Measurements from ENCODE around the gene WASF1. TPM values are rescaled to one million over a fixed set of nuclear protein-coding genes. Genes with fewer than 3 reads are reported as not detected.
A peak's percentile ranks its signal among the peaks of the same experiment; 100 is the strongest.

WASF1 gene
- total RNA-seq, 1 donor from 2014 or later = 13.0 TPM

GRCh38 chr6:110053395-110054240, 125.9 kb downstream of the WASF1 start:
- peak; percentile 81 for TF ChIP-seq CTCF (conservative IDR thresholded peaks at IDR 0.05; ENCODE audit: low read depth, low read length)
- DNase-seq (ENCODE audit: low read depth) = peak; percentile 13
- no peak overlapping the region for H3K4me3 ChIP-seq (ENCODE audit: low read depth, low read length)

GRCh38 chr6:110050440-110050813, 129.0 kb downstream of the WASF1 start:
- H3K4me3 ChIP-seq (ENCODE audit: low read depth, low read length) = no peak overlapping the region
- no peak for DNase-seq (ENCODE audit: low read depth)
- no peak for TF ChIP-seq CTCF (conservative IDR thresholded peaks at IDR 0.05; ENCODE audit: low read depth, low read length)

Other genes starting within 250 kb of the WASF1 start
- gene GPR6, start 201.4 kb downstream of the WASF1 start, total RNA-seq = not detected in 2 replicates
- 11.3 and 14.1 TPM in 2 replicates for gene CDC40, start 757 bp upstream of the WASF1 start, total RNA-seq
- 0.43 and 0.69 TPM in 2 replicates for gene METTL24, start 178.7 kb upstream of the WASF1 start, total RNA-seq
- 0.07 TPM in 1 of 2 replicates, not detected in the other for gene DDO, start 235.9 kb upstream of the WASF1 start, total RNA-seq

Measured in epithelial cell of proximal tubule (primary cell).